HUES64 (cell line): ENCODE results near the gene UGT1A8.

Experiments
- H3K27ac ChIP-seq: 2 replicates; pipeline ENCODE4 v1.7.0; 2013; ENCODE audit warnings: low read depth, low read length, inconsistent platforms
- H3K27me3 ChIP-seq: 2 replicates; pipeline ENCODE4 v1.6.1; 2013; ENCODE audit warnings: mild to moderate bottlenecking, low read length; ENCODE audit not compliant: insufficient read depth
- H3K36me3 ChIP-seq: 2 replicates; pipeline ENCODE4 v1.6.1; 2013; ENCODE audit warnings: mild to moderate bottlenecking, low read length; ENCODE audit not compliant: insufficient read depth
- H3K4me1 ChIP-seq: 2 replicates; pipeline ENCODE4 v1.6.1; 2013; ENCODE audit warnings: mild to moderate bottlenecking, low read length, moderate library complexity; ENCODE audit not compliant: insufficient read depth
- H3K4me3 ChIP-seq: 2 replicates; pipeline ENCODE4 v1.5.1; 2013; ENCODE audit warnings: mild to moderate bottlenecking, low read length, moderate library complexity
- H3K9ac ChIP-seq: 2 replicates; pipeline ENCODE4 v1.6.1; 2013; ENCODE audit warnings: mild to moderate bottlenecking, low read depth, low read length
- H3K9me3 ChIP-seq: 2 replicates; pipeline ENCODE4 v1.6.1; 2013; ENCODE audit warnings: low read depth, low read length; ENCODE audit not compliant: insufficient read depth
- WGBS: fragments of 150-250, 120-280 bp; methylation state at CpG from one replicate; pipeline ENCODE4 v1.1.7; 2013; ENCODE audit warnings: missing lambda C conversion rate; 5-methylcytosine and 5-hydroxymethylcytosine counted together

The UGT1A8 gene

DNA sequence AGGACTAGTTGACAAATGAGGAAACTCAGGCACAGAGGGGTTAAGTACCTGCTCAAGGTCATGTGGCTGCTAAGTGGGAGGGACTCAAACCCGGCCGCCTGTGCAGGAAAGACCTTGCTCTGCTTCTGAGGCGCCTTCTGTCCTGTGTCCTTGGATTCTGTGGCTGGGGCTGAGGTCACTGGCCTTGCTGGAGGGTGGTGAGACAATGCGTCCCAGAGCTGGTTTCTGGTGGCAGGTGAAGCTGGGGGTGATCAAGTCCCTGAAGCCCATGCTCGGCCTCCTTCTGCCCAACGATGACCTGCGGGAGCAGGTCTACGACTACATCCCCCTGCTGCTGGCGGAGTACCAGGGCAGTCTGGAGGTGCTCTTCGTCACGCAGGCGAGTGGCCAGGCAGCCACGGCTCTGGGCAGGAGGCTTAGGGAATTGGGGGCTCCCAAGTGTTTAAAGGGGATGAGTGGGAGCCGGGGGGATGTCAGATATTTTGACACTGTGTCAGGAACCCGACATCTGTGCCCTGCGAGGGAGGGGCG is 176.8 kb downstream of the UGT1A8 start:
- no peak overlapping the region for H3K9ac ChIP-seq
- no peaks in the 10 kb centered on the region for H3K36me3 ChIP-seq
- H3K27ac ChIP-seq: no peak overlapping the region
- no peaks in the 10 kb centered on the region for H3K27me3 ChIP-seq
- 92% methylated on average over 17 of the region's 17 CpGs for WGBS
- H3K9me3 ChIP-seq: no peaks in the 10 kb centered on the region
- no peaks in the 10 kb centered on the region for H3K4me1 ChIP-seq
- H3K4me3 ChIP-seq: no peak overlapping the region

DNA sequence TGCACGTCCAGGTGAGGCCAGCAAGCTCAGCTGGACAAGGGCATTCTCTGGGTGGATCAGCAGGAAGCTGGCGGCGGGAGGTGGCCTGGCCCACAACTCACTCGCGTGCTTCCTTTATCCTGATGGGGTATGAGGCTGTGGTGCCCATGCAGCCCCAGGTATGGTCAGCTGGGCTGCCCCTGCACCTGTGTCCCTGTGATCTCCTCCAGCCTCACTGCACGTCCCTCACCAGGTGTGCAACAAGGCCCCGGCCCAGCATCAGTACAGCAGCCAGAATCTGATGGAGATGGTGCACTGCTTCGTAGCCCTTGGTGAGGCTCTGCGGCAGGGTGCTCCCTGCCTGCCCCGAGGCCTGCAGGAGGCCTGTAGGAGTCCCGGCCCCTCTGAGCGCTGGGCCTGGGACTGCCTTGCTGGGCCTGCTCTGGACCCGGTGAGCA is 178.3 kb downstream of the UGT1A8 start:
- no peaks in the 10 kb centered on the region for H3K9me3 ChIP-seq
- H3K4me1 ChIP-seq: no peaks in the 10 kb centered on the region
- H3K36me3 ChIP-seq: no peaks in the 10 kb centered on the region
- WGBS: 96% methylated on average over 13 of the region's 13 CpGs
- H3K27me3 ChIP-seq: no peaks in the 10 kb centered on the region
- H3K4me3 ChIP-seq: no peak overlapping the region
- no peak overlapping the region for H3K9ac ChIP-seq
- H3K27ac ChIP-seq: no peak overlapping the region

DNA sequence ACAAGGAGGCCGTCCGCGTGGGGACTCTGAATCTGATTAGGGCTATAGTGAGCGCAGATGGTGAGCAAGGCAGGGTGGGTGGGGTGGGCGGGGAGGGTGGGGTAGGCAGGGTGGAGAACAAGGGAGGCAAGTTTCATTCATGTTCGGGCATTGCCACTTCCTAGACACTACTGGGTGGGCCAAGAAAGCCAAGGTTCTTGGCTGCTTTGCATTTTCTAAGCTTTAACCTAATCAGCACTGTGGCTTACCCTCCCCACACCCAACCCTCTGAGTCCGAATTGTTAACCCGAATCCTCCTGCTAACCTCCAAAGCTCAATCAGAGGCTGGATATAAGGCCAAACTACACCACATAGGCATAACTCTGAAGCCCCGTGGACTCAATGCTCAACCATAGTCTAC is 178.8 kb downstream of the UGT1A8 start:
- H3K27me3 ChIP-seq: no peaks in the 10 kb centered on the region
- WGBS: 92% methylated on average over 9 of the region's 9 CpGs
- H3K4me3 ChIP-seq: no peak overlapping the region
- H3K4me1 ChIP-seq: no peaks in the 10 kb centered on the region
- no peaks in the 10 kb centered on the region for H3K9me3 ChIP-seq
- H3K27ac ChIP-seq: no peak overlapping the region
- no peaks in the 10 kb centered on the region for H3K36me3 ChIP-seq
- no peak overlapping the region for H3K9ac ChIP-seq

- Histone ChIP-seq H3K27ac (no peak overlapping the region), H3K36me3 (no peaks in the 10 kb centered on the region), H3K4me3 (no peak overlapping the region), H3K9me3 (no peaks in the 10 kb centered on the region), H3K4me1 (no peaks in the 10 kb centered on the region), H3K27me3 (no peaks in the 10 kb centered on the region), H3K9ac (no peak overlapping the region)
- WGBS: 90% methylated on average over 14 of the region's 14 CpGs
These were observed 181.1 kb downstream of the UGT1A8 start for GRCh38 chr2:233798335-233799086.

DNA sequence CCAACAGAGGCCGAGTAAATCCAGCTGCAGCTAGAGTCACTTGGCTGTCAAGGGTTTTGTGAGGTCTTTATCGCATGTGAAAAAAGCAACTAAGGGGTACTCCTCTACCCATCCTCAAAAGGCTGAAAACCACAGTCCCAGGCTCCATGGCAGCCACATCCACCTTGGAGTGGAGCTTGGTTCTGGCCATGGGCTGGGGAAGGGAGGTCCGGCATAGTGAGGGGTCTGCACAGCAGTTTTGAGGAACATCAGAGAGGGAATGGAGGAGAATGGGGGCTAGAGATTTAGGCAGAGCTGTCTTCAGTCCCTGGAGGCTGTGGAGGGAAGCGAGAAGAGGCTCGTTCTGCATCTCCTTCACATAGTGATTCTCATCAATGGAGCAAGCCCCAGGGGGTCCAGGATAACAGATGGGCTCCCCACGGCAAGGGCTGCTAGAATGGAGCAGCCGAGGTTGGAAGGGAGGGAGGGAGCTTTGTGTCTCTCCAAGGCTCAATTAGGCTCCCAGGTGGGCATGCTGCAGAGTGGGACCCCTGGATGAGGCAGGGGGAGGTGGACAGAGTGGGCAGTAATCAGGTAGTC is 181.7 kb downstream of the UGT1A8 start:
- Histone ChIP-seq H3K27ac (no peak overlapping the region), H3K9me3 (no peaks in the 10 kb centered on the region), H3K9ac (no peak overlapping the region), H3K36me3 (no peaks in the 10 kb centered on the region), H3K27me3 (no peaks in the 10 kb centered on the region), H3K4me1 (no peaks in the 10 kb centered on the region), H3K4me3 (no peak overlapping the region)
- 64% methylated on average over 6 of the region's 7 CpGs for WGBS

GRCh38 chr2:233799716-233800115 is 182.3 kb downstream of the UGT1A8 start:
- Histone ChIP-seq H3K36me3 (no peaks in the 10 kb centered on the region), H3K9me3 (no peaks in the 10 kb centered on the region), H3K4me3 (no peak overlapping the region), H3K27ac (no peak overlapping the region), H3K9ac (no peak overlapping the region), H3K4me1 (no peaks in the 10 kb centered on the region), H3K27me3 (no peaks in the 10 kb centered on the region)
- WGBS: 75% methylated on average over 5 of the region's 5 CpGs

GRCh38 chr2:233800208-233800607 is 182.8 kb downstream of the UGT1A8 start:
- H3K27ac ChIP-seq: no peak overlapping the region

DNA sequence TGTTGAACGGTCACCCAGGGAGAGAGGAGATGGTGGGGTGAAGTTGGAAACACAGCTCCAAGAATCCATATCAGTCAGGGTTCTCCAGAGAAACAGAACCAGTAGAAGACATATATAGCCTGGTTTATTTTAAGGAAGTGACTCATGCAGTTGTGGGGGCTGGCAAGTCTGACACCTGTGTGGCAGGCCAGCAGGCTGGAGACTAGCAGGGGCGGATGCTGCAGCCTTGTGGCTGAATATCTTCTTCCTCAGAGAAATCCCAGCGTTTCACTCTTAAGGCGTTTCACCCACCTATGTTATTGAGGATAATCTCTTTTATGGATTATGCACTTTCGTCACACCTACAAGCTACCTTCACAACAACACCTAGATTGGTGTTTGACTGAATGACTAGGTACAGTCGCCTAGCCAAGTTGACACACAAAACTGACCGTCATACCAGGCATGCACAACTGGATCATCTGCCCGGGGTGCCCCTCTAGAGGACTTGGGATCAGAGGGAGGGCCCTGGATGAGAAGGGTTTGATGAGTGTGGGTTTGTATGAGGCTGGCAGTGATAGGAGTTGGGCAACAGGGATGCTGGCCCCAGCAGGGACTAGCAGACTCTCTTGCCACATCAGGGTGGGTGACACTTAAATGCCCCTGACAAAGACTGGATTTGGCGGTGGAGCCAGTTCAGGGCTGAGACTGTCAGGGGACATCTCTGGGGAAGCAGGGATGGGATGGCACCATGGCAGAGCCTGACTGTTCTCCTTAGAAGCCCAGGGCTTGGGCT is 184.1 kb downstream of the UGT1A8 start:
- H3K9me3 ChIP-seq: no peaks in the 10 kb centered on the region
- H3K4me1 ChIP-seq: no peaks in the 10 kb centered on the region
- H3K4me3 ChIP-seq: no peak overlapping the region
- 90% methylated on average over 6 of the region's 9 CpGs for WGBS
- H3K27ac ChIP-seq: no peak overlapping the region
- H3K27me3 ChIP-seq: no peaks in the 10 kb centered on the region
- no peak overlapping the region for H3K9ac ChIP-seq
- H3K36me3 ChIP-seq: no peaks in the 10 kb centered on the region

More at GRCh38 chr2:233800208-233800607, 182.8 kb downstream of the UGT1A8 start:
- H3K4me3 ChIP-seq: no peak overlapping the region
- no peaks in the 10 kb centered on the region for H3K36me3 ChIP-seq
- H3K4me1 ChIP-seq: no peaks in the 10 kb centered on the region
- no peaks in the 10 kb centered on the region for H3K9me3 ChIP-seq
- 96% methylated on average over 7 of the region's 7 CpGs for WGBS
- H3K9ac ChIP-seq: no peak overlapping the region
- H3K27me3 ChIP-seq: no peaks in the 10 kb centered on the region

DNA sequence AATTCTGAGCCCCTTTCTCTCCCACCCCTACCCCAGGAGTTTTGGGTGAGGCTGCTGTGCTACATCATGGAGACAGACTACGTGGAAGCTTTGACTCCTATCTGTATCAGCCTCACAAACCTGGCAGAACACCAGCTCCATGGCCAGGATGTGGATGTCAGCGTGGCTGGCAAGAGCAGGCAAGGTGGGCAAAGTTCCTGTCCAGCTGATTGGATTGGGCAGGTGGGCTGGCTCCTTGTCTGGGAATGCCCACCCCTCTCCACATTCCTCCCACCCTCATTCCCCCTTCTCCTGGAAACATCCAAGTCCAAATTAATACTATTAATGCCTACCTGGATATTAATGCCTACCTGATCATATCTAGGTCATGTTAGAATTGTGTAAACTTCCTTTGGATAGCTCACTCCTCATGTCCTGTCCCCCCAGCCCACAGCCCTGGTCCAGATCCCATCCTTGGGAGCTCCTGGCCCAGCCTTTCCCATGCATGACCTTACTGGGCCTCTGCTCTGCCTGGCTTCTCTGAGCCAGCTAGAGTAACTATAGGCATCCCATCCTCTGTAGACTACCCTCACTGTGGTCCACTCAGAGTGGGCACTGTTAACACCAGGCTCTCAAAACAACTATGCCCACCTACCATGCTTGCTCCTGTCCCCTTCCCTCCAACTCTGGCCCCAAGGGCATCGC is 184.8 kb downstream of the UGT1A8 start:
- no peak overlapping the region for H3K27ac ChIP-seq
- no peaks in the 10 kb centered on the region for H3K4me1 ChIP-seq
- WGBS: 94% methylated on average over 2 of the region's 3 CpGs
- H3K4me3 ChIP-seq: no peak overlapping the region
- no peaks in the 10 kb centered on the region for H3K36me3 ChIP-seq
- H3K9ac ChIP-seq: no peak overlapping the region
- no peaks in the 10 kb centered on the region for H3K9me3 ChIP-seq
- H3K27me3 ChIP-seq: no peaks in the 10 kb centered on the region

DNA sequence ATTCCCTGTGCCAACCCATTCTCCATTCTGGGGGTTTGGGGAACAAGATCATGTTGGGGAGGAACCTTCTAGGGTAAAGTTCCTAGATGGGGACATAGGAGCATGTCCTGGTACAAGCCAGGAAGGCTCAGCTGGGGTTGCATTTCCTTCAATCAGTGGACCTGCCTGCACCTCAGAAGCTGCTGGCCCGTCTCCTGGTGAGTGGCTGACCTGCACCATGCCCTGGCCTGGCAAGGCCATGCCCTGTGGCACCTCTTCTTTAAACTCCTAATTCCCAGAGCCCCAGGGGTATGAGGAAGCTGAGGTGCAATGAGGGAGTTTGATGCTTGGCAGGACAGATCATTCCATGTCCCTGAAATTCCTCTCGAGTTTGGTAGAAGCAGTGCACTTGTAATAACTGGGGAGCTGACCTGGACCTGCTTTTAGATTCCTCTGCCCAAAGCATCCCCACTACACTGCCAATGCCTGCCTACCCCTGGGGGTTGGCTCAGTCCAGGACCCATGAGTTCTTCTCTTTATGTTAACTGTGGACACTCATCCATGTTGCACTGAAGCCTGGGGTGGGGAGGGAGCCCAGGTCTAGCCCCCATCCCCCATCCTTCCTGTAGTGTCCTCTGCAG is 186.0 kb downstream of the UGT1A8 start:
- H3K4me1 ChIP-seq: no peaks in the 10 kb centered on the region
- H3K27ac ChIP-seq: no peak overlapping the region
- no peaks in the 10 kb centered on the region for H3K27me3 ChIP-seq
- H3K9me3 ChIP-seq: no peaks in the 10 kb centered on the region
- H3K36me3 ChIP-seq: no peaks in the 10 kb centered on the region
- no peak overlapping the region for H3K9ac ChIP-seq
- 92% methylated on average over 2 of the region's 2 CpGs for WGBS
- H3K4me3 ChIP-seq: no peak overlapping the region
